Eye (tissue), 1 donor: ENCODE measurements around the gene BDKRB2.

Experiments
- DNase-seq: peaks from one replicate; pipeline ENCODE4 v3.0.0-alpha.2; 2015

The BDKRB2 gene

GRCh38 chr14:96198430-96199130 lies 6.1 kb upstream of the BDKRB2 start:
- no peak for DNase-seq

GRCh38 chr14:96201157-96201556 lies 3.5 kb upstream of the BDKRB2 start:
- no peak for DNase-seq

GRCh38 chr14:96201965-96202364 lies 2.7 kb upstream of the BDKRB2 start:
- no peak for DNase-seq

GRCh38 chr14:96202441-96203094 lies 2.1 kb upstream of the BDKRB2 start:
- DNase-seq = no peak

- DNase-seq = no peak
Measured at GRCh38 chr14:96203116-96203515, 1.5 kb upstream of the BDKRB2 start.

GRCh38 chr14:96203635-96204034 lies 1.0 kb upstream of the BDKRB2 start:
- DNase-seq = no peak

GRCh38 chr14:96205059-96205977 lies 679 bp downstream of the BDKRB2 start:
- DNase-seq = no peak

GRCh38 chr14:96205978-96206360 lies 1.3 kb downstream of the BDKRB2 start:
- DNase-seq = no peak

- DNase-seq = no peak
Measured at GRCh38 chr14:96206461-96206860, 1.8 kb downstream of the BDKRB2 start.

GRCh38 chr14:96207686-96208085 lies 3.0 kb downstream of the BDKRB2 start:
- no peak for DNase-seq

- no peak for DNase-seq
Measured at GRCh38 chr14:96208739-96209138, 4.1 kb downstream of the BDKRB2 start.

- no peak for DNase-seq
Measured at GRCh38 chr14:96212140-96212539, 7.5 kb downstream of the BDKRB2 start.

GRCh38 chr14:96212896-96213295 lies 8.3 kb downstream of the BDKRB2 start:
- no peak for DNase-seq

GRCh38 chr14:96213871-96214465 lies 9.3 kb downstream of the BDKRB2 start:
- DNase-seq = no peak

GRCh38 chr14:96214793-96215192 lies 10.2 kb downstream of the BDKRB2 start:
- DNase-seq = no peak

GRCh38 chr14:96215452-96216244 lies 11.0 kb downstream of the BDKRB2 start:
- DNase-seq = no peak

GRCh38 chr14:96216627-96217026 lies 12.0 kb downstream of the BDKRB2 start:
- no peak for DNase-seq

GRCh38 chr14:96217376-96217913 lies 12.8 kb downstream of the BDKRB2 start:
- no peak for DNase-seq

GRCh38 chr14:96221109-96221650 lies 16.5 kb downstream of the BDKRB2 start:
- DNase-seq = no peak

- DNase-seq = no peak
Measured at GRCh38 chr14:96221841-96222240, 17.2 kb downstream of the BDKRB2 start.

- no peak for DNase-seq
Measured at GRCh38 chr14:96224480-96225096, 19.9 kb downstream of the BDKRB2 start.
